NCI-H1417 treated with DMSO at 0.1 percent for 48 hours (cell line): Measurements from ENCODE around the gene NFIB.
A peak's percentile ranks its signal among the peaks of the same experiment; 100 is the strongest.

Experiments used
- DNase-seq: peaks from one replicate; lab custom pipeline; 2025; lab: John Stamatoyannopoulos, UW

Gene NFIB

GRCh38 chr9:14151451-14151850 lies 162.5 kb downstream of the NFIB start:
- no peak for DNase-seq

GRCh38 chr9:14148501-14149103 lies 165.3 kb downstream of the NFIB start:
- DNase-seq: no peak

GRCh38 chr9:14147738-14148137 lies 166.2 kb downstream of the NFIB start:
- no peak for DNase-seq

- DNase-seq: no peak
Measured at GRCh38 chr9:14146201-14146874, 167.6 kb downstream of the NFIB start.

- DNase-seq: no peak
Measured at GRCh38 chr9:14144215-14144614, 169.7 kb downstream of the NFIB start.

- no peak for DNase-seq
Measured at GRCh38 chr9:14141699-14142098, 172.2 kb downstream of the NFIB start.

GRCh38 chr9:14140096-14140697 lies 173.7 kb downstream of the NFIB start:
- no peak for DNase-seq

- no peak for DNase-seq
Measured at GRCh38 chr9:14139287-14139686, 174.7 kb downstream of the NFIB start.

GRCh38 chr9:14136646-14137370 lies 177.1 kb downstream of the NFIB start:
- no peak for DNase-seq

GRCh38 chr9:14136047-14136635 lies 177.8 kb downstream of the NFIB start:
- peak; percentile 11 for DNase-seq

- DNase-seq: no peak
Measured at GRCh38 chr9:14135421-14135820, 178.5 kb downstream of the NFIB start.

GRCh38 chr9:14133394-14133793 lies 180.5 kb downstream of the NFIB start:
- DNase-seq: no peak

GRCh38 chr9:14132775-14133174 lies 181.2 kb downstream of the NFIB start:
- no peak for DNase-seq

GRCh38 chr9:14131356-14132088 lies 182.4 kb downstream of the NFIB start:
- no peak for DNase-seq

- no peak for DNase-seq
Measured at GRCh38 chr9:14127656-14128055, 186.3 kb downstream of the NFIB start.

- DNase-seq: no peak
Measured at GRCh38 chr9:14119694-14120514, 194.0 kb downstream of the NFIB start.

- no peak for DNase-seq
Measured at GRCh38 chr9:14112226-14112625, 201.7 kb downstream of the NFIB start.

- DNase-seq: no peak
Measured at GRCh38 chr9:14111696-14112095, 202.2 kb downstream of the NFIB start.

GRCh38 chr9:14107977-14108376 lies 206.0 kb downstream of the NFIB start:
- DNase-seq: no peak

GRCh38 chr9:14107495-14107894 lies 206.4 kb downstream of the NFIB start:
- DNase-seq: no peak

GRCh38 chr9:14106699-14107098 lies 207.2 kb downstream of the NFIB start:
- DNase-seq: peak; percentile 72
